GM21723 (cell line): Measurements from ENCODE around the gene ACTR1A.
"Not testable (repeated sequence)": the region's sequence is repeated elsewhere in the genome, so short reads cannot be mapped to it uniquely, and the experiment has no call there.

Experiments
- ATAC-seq: cut with Tn5 transposase; IDR thresholded peaks from one replicate; pipeline ENCODE4 v1.9.1; 2021; ENCODE audit warnings: mild to moderate bottlenecking, moderate library complexity; ENCODE audit not compliant: unreplicated experiment

Gene ACTR1A

GRCh38 chr10:102455893-102456471, 46.5 kb downstream of the ACTR1A start:
- no peak for ATAC-seq

DNA sequence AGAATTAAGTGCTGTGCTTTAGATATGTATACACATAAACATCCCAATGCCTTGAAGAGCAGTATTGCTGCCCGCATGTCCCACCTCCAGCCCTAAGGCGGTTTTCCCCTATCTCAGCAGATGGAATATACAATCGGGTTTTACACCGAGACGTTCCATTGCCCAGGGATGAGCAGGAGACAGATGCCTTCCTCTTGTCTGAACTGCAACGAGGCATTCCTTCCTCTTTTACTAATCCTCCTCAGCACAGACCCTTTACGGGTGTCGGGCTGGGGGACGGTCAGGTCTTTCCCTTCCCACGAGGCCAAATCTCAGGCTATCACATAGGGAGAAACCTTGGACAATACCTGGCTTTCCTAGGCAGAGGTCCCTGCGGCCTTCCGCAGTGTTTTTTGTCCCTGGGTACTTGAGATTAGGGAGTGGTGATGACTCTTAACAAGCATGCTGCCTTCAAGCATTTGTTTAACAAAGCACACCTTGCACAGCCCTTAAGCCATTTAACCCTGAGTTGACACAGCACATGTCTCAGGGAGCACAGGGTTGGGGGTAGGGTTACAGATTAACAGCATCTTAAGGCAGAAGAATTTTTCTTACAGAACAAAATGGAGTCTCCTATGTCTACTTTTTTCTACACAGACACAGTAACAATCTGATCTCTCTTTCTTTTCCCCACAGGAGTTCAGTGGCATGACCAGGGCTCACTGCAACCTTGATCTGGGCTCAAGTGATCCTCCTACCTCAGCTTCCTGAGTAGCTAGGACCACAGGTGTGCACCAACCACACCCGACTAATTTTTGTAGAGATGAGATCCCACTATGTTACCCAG, 47.6 kb downstream of the ACTR1A start:
- not testable (repeated sequence) for ATAC-seq

DNA sequence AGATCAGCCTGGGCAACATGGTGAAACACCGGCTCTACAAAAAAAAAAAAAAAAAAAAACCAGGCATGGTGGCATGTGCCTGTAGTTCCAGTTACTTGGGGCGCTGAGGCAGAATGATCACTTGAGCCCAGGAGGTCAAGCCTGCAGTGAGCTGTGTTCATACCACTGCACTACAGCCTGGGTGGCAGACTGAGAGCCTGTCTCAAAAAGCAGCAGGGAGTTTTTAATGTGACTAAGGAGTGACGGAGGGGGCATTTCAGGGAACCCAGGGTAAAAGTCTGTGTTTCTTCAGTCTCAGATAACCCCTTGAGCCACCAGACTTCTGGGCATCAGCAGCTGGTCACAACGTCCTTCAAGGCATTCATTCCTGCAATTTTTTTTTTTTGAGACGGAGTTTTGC, 49.0 kb downstream of the ACTR1A start:
- no peak for ATAC-seq

GRCh38 chr10:102452672-102453340, 49.7 kb downstream of the ACTR1A start:
- no peak for ATAC-seq

- ATAC-seq = no peak
These were observed 51.2 kb downstream of the ACTR1A start, which contains the start of gene C10orf95 for GRCh38 chr10:102451105-102451969. Gene C10orf95 (minus strand): TSS chr10:102451543. CDS start chr10:102451093, 450 bp downstream.

- peak; percentile 68 for ATAC-seq
These were observed 52.0 kb downstream of the ACTR1A start for GRCh38 chr10:102450374-102451104.

GRCh38 chr10:102450124-102450373, 52.5 kb downstream of the ACTR1A start:
- ATAC-seq = no peak

GRCh38 chr10:102449321-102450123, 53.0 kb downstream of the ACTR1A start:
- peak; percentile 67 for ATAC-seq

GRCh38 chr10:102444851-102445250, 57.7 kb downstream of the ACTR1A start:
- ATAC-seq = no peak

GRCh38 chr10:102438374-102438773, 64.1 kb downstream of the ACTR1A start:
- no peak for ATAC-seq

DNA sequence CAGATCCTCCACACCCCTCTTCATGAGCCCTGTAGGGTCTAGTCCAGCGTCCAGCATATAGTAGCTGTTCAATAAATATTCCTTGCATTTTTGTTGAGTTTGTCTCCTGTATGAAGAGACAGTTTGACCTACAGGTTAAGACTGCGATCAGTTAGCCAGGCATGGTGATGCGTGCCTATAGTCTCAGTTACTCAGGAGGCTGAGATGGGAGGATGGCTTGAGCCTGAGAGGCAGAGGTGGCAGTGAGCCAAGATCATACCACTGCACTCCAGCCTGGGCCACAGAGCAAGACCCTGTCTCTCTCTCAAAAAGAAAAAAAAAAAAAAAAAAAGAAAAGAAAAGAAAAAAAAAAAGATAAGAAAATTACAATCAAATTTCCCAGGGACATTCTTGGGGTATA, 65.0 kb downstream of the ACTR1A start:
- no peak for ATAC-seq

- no peak for ATAC-seq
These were observed 66.2 kb downstream of the ACTR1A start for GRCh38 chr10:102436312-102436711.

DNA sequence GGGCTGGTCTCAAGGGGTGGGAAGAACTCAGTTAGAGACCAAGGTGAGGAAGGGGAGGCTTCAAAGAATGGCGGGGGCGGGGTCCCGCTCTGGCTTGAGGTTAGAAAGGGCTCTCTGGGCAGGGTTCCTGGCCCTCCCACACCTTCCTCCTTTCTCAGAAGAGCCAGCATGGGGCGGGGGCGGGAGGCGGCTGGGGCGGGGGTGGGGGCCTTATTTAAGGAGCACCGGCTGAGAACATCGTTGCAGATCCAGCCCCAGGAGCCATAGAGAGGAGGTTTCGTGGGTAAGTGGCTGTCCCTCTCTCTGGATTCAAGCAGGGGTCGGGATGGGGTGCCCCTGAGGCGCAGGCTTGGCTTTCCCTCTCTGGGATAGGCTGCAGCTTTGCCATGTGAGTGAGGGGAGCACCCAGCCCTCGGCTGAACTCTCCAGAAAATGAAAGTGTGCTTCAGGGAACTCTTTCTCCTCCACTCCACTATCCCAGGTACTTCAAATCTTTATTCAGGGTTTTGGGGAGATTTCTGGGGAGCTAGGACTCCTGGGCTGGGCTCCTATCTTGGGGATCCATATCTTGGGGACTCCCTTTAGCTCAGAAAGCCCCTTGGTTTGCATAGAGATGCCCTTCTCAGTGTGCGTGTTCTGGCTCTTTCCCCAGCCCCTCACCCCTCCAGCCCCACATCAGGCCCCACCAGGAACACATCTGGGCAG, 66.8 kb downstream of the ACTR1A start:
- ATAC-seq = no peak

DNA sequence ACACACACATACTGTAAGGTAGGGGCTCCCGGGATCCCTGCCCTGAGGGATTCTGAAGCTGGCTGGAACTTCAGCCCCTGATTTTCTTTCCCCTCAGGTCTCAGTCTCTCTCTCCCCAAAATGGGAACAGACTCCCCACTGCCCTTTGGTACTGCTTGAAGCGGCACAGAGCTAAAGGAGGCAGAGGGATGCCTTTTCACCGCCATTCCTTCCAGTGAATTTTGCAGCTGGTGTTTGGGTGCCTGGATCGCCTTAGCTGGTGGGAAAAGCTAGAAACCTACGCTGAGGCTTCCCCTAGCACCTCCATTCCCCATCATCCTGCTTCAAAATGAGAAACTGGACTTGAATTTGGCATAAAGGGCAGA, 67.4 kb downstream of the ACTR1A start:
- ATAC-seq = no peak

DNA sequence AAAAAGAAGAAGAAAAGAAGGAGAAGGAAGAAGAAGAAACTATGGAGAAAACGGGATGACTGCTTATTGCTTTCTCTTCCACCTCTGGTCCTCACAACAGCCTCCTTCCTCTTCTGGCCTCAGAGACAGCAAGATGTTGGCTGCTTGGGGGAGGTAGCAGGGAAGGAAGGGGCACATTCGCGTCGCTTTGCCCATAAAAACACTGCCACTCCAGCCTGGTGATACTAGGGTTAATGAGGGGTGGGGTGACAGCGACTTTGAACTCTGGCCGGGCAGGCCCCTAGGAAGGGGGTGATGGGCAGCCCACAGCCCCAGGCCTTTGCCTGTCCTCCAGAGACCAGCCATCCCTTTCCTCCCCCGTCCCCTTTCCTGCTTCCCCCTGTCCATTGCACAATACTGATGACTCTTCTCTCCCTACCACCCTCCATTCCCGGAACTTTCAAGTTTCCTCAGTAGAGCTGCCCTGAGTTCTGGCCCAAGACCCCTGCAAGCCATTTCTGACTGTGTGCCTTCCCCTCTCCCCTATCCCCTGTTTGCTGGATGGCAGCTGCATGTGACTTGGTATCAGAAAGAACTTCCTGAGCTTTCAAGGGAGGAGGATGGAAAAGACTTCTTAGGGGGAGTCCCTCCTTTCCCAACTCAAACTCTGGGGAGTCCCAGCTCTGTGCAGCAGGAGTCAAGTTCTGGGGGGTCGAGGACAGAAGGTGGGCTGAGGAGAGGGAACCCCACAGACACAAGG, 67.9 kb downstream of the ACTR1A start:
- no peak for ATAC-seq

- no peak for ATAC-seq
These were observed 68.9 kb downstream of the ACTR1A start for GRCh38 chr10:102433619-102434046.

DNA sequence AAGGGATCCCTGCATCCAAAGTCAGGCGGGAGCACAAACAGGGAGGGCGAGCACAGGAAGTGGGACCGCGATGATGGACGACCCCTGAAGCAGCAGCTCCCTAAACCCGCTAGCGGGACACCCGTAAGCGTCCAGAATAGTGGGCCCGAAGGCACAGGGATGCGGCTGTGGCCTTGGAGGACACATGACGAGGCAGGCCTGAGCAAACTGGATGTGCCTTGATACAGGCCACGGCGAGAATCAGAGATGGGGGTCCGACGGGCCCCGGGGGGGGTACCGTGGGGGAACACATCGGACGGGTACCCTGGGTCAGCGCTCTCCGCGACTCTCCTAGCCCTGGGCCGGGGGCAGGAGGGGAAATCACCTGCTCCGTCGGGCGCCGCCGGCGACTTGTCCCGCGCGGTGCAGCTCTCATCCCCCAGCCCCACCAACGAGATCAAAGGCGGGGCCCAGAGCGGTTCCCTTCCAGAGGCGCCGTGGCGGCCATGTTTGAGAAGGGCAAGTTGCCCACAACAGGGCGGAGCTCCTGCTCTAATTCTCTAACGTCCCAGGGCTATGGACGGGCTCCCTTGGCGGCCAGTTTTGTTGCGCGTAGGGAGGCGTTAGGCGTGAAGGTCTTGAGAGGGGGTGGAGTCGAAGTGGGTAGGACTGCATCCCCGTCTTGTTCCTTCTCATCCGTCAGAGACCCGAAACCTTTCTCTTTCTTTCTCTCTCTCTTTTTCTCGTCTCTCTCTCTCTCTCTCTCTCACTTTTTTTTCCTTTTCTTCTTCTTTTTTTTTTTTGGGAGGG, 70.2 kb downstream of the ACTR1A start, which contains the start of gene CUEDC2:
TSS of gene CUEDC2 (minus strand) at position 413 of the 789 bp plus-strand sequence. CDS start 7,386 bp downstream, outside the sequence.
- peak; percentile 85 for ATAC-seq
